ENCODE measurements around the gene ABHD17A.

- TF ChIP-seq, protein P1, sequence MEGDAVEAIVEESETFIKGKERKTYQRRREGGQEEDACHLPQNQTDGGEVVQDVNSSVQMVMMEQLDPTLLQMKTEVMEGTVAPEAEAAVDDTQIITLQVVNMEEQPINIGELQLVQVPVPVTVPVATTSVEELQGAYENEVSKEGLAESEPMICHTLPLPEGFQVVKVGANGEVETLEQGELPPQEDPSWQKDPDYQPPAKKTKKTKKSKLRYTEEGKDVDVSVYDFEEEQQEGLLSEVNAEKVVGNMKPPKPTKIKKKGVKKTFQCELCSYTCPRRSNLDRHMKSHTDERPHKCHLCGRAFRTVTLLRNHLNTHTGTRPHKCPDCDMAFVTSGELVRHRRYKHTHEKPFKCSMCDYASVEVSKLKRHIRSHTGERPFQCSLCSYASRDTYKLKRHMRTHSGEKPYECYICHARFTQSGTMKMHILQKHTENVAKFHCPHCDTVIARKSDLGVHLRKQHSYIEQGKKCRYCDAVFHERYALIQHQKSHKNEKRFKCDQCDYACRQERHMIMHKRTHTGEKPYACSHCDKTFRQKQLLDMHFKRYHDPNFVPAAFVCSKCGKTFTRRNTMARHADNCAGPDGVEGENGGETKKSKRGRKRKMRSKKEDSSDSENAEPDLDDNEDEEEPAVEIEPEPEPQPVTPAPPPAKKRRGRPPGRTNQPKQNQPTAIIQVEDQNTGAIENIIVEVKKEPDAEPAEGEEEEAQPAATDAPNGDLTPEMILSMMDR (IDR thresholded peaks at IDR 0.05): no peak
- TF ChIP-seq ZFX (IDR thresholded peaks at IDR 0.05; ENCODE audit: borderline replicate concordance): no peak
These were observed 23.7 kb downstream of the ABHD17A start for GRCh38 chr19:1861599-1862031.

Data from 22Rv1 (cell line).